Uterus (tissue), 2 donors: Measurements from ENCODE around the gene ANO7.

ENCODE experiments used
- POLR2A ChIP-seq, 2 donors: fragments of 450-650 bp; IDR thresholded peaks; one replicate each; pipeline ENCODE4 v1.6.1; 2016; ENCODE audit warnings: antibody characterized with exemption in 2 of 2, mild to moderate bottlenecking in 1 of 2, moderate library complexity in 1 of 2
- TF ChIP-seq, protein P1 (sequence below), 4 experiments: fragments of 200-600 bp in 2 of 4; fragments of 450-650 bp in 2 of 4; sonication (generic) in 2 of 4; IDR thresholded peaks; one replicate each; pipeline ENCODE4 v1.5.1; 2016 to 2019; ENCODE audit warnings: antibody characterized with exemption in 4 of 4, mild to moderate bottlenecking in 2 of 4, moderate library complexity in 1 of 4

DNA sequence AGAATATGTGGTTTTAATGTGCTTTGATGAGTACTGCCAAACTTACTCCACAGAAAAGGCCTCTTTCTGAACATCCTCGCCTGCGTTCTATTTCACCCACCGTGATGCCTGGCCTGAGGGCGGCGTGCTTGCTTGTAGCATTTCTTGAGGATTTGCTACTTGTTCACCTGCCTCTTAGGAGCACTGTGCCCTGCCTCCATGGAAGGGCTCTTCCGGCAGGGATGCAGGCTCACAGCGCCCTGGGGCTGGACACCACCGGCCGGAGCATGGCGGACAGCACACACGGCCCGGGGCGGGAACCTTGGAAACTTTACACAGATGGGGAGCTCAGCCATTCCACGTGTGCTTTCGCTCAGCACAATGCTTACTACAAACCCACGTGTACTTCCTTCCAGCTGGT is 37.1 kb downstream of the ANO7 start:
- TF ChIP-seq, protein P1, sequence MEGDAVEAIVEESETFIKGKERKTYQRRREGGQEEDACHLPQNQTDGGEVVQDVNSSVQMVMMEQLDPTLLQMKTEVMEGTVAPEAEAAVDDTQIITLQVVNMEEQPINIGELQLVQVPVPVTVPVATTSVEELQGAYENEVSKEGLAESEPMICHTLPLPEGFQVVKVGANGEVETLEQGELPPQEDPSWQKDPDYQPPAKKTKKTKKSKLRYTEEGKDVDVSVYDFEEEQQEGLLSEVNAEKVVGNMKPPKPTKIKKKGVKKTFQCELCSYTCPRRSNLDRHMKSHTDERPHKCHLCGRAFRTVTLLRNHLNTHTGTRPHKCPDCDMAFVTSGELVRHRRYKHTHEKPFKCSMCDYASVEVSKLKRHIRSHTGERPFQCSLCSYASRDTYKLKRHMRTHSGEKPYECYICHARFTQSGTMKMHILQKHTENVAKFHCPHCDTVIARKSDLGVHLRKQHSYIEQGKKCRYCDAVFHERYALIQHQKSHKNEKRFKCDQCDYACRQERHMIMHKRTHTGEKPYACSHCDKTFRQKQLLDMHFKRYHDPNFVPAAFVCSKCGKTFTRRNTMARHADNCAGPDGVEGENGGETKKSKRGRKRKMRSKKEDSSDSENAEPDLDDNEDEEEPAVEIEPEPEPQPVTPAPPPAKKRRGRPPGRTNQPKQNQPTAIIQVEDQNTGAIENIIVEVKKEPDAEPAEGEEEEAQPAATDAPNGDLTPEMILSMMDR (IDR thresholded peaks at IDR 0.05): no peak
- TF ChIP-seq POLR2A (IDR thresholded peaks at IDR 0.05): no peak
